Stimulated activated CD8-positive, alpha-beta memory T cell treated with anti-CD3 and anti-CD28 coated beads, Interleukin-12 subunit alpha, Interleukin-12 subunit beta, amount 100 ng/mL, for 1 hour (primary cell): ENCODE data around the gene ANAPC1.
A peak's percentile ranks its signal among the peaks of the same experiment; 100 is the strongest.
"Not testable (repeated sequence)": the region's sequence is repeated elsewhere in the genome, so short reads cannot be mapped to it uniquely, and the experiment has no call there.

Source experiments
- DNase-seq: peaks from one replicate; pipeline ENCODE4 v3.0.0-alpha.2; 2020; ENCODE audit warnings: low read depth

ANAPC1 gene

GRCh38 chr2:111905475-111905869 is 21.5 kb upstream of the ANAPC1 start:
- not testable (repeated sequence) for DNase-seq

DNA sequence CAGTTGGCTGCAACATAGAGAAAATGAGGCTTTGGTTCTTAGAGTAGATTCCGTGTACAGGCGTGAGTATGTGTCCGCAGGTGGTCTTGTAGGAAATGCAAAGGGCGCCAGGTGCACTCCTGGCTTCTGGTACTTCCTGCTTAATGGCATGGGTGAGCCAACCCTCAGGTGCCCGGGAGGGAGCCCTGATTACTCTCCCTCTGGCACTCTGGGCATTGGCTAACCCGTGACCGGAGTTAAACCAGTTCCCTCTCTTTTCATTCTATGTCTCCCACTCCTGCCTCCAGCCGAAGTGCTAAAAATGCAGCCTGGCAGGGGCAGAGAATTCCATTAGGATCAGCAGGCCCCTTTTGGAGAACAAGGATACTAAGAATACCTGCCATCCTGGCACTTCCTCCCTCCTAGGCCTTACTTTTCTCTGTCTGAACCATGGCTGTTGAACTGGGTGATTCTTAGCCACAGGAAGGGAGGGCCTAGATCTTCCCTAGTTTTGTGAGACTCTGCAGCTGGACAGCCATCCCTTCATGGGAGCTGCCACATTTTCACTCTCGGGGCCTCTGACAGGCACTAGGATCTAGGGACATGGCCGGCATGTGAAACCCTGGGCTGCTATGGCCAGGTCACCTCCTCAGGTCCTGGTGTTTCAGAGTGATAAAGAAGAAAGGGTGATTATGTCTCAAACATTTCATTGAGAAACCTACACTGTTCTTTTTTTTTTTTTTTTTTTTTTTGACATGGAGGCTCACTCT is 20.9 kb upstream of the ANAPC1 start:
- DNase-seq, result no peak

DNA sequence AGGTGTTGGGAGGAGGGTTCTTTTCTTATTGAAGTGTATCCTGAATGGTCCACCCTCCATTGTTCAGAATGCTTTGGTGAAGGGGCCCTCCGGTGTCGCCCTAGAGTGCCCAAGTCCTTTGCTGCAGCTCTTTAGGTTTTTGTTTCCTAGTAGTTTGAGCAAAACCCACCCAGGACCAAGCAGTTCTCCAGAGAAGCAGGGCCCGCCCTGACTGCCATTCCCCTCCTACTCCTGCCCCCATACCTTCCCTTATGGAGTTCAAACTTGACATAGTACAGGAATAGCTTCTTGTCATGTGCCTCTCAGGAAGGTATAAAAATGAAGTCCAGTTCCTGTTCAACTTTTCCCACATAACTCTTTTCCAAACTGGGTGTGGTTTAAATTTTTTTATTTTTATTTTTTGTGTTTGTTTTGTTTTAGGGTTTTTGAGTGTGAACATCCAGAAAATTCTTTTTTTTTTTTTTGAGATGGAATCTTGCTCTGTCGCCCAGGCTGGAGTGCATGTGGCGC is 20.0 kb upstream of the ANAPC1 start:
- DNase-seq, result no peak

DNA sequence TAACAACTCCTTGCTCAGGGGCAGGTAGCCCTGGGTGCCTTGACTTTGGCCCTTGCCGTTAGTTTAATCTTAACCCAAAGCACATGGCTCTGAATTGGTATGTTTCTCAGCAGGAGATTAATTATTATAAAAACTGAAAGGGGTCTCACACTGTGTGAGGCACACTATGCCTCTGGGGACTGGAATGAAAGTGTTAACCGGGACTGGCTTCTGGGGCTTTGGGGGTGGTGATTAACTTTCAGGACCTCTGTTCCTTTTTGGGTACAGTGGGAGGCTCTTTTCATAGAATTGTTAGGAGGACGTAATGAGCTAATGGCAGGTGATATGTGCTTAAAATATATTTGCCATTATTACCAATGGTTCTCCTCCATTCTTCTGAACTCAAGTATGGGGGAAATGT is 19.5 kb upstream of the ANAPC1 start:
- no peak for DNase-seq

DNA sequence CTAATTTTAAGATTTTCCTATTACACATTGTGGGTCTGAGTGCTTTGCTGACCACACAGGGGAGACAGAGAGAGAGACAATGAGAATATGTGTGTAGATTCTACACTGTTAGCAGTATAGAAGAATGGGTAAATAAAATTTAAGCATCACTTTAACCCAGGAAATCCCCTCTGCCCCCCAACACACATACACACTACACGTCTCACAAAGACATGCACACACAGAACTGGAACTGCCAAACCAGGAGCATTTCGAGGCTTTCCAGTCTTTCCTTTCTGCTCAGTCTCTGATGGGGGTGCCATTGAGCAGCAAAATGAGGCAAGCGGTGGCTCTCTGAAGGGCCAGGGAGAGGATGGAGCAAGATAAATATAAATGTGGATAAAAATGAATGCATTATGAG is 16.9 kb upstream of the ANAPC1 start:
- DNase-seq, result no peak

GRCh38 chr2:111898703-111899514 is 14.9 kb upstream of the ANAPC1 start:
- DNase-seq, result no peak

DNA sequence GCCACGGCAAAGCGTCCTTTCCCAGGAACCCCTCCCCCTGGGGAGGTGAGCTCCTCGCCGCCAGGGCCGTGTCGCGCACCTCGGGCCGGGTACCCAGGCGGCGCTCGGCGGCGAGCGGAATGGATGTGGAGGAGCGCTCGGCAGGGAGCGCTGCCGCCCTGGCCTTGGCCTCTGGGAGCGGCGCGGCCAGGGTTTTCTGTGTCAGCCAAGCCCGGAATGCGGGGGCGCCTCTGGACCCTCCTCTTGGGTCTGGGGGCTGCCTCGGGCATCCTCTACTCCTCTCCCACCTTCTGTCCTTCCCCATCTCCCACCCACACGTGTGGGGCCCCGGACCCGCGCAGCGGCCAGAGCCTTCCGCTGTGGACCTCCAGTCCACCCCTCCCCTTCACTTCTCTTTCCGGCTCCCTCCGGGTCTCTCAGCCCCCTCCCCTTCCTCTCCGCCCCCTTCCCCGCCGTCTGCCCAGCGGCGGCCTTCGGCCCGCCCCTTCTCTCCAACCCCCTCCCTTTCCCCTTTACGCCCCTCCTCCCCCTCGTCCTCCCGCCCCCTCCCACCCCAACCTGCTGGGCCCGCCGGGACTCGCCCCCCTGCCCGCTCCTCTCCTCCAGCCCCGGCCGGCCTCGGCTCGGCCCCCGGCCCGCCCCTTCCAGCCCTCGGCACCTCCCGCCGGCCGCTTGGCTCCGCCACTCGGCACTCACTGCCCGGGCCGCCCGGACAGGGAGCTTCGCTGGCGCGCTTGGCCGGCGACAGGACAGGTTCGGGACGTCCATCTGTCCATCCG is 14.1 kb upstream of the ANAPC1 start, which contains the start of gene MERTK:
Gene MERTK, plus strand, starts transcription at position 684 of the 779 bp plus-strand sequence. CDS start 129 bp downstream, outside the sequence.
- peak; percentile 24 for DNase-seq

GRCh38 chr2:111897630-111897923 is 13.6 kb upstream of the ANAPC1 start:
- no peak for DNase-seq

DNA sequence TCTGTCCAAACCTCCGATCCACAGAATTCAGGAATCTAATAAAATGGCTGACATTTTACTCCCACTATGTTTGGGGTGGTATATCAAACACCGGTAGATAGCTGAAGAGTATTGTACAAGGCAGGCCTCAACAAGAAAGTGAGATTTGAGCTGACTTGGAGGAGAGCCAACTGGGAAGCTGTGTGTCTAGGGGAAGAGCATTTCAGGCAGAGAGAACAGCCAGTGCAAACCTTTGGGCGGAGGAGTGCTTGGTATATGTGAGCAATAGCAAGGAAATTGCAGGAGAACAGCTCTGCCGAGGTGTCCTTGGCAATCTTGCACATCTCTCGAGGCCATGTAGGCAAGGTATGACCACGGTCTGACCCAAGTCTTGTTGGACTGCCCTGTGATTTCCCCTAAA is 12.6 kb upstream of the ANAPC1 start:
- no peak for DNase-seq

GRCh38 chr2:111896024-111896423 is 12.0 kb upstream of the ANAPC1 start:
- no peak for DNase-seq

DNA sequence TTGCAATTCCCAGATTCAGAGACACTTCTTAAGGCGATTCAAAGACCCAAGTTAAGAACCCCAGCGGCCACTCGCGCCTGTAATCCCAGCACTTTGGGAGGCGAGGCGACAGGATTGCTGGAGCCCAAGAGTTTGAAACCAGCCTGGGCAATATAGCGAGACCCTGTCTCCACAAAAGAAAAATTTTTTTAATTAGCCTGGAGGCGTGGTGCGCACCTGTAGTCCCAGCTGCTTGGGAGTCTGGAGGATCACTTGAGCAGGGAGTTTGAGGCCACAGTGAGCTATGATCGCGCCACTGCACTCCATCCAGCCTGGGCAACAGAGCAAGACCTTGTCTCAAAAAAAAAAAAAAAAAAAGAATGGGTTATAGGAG is 585 bp upstream of the ANAPC1 start:
- no peak for DNase-seq

DNA sequence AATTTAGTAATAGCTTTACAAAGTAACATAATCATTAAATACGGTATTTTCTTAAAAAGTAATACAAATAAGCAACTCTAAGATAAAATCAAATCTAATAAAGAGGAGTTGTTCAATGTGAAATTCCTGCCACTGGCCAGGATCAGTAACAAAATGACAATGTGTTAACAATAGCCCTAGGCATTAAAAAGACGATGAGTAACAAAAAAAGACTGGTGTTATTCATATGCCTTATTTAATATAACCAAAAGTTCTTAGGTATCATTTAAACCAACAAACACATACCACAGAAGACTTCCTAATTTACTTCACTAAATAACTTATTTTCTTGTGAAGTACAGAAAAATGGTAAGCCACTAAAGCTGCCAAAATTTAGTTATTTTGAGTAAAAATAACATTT is 11.2 kb downstream of the ANAPC1 start:
- DNase-seq, result not testable (repeated sequence)

- not testable (repeated sequence) for DNase-seq
These were observed 18.9 kb downstream of the ANAPC1 start for GRCh38 chr2:111865124-111865523.

DNA sequence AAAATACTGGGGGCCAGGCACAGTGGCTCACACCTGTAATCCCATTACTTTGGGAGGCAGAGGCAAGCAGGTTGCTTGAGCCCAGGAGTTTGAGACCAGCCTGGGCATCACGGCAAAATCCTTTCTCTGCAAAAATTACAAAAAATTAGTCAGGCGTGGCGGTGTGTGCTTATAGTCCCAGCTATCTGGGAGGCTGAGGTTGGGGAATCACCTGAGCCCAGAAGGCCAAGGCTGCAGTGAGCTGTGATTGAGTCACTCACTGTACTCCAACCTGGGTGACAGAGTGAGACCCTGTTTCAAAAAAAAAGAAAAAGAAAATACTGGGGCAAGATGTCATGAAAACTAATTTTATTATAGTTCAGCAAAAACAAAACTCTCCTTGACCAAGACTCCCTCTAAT is 24.0 kb downstream of the ANAPC1 start:
- not testable (repeated sequence) for DNase-seq

- DNase-seq, result not testable (repeated sequence)
These were observed 31.4 kb downstream of the ANAPC1 start for GRCh38 chr2:111852544-111852943.

GRCh38 chr2:111850646-111851045 is 33.3 kb downstream of the ANAPC1 start:
- DNase-seq, result not testable (repeated sequence)

GRCh38 chr2:111839625-111840282 is 44.2 kb downstream of the ANAPC1 start:
- DNase-seq, result not testable (repeated sequence)

- not testable (repeated sequence) for DNase-seq
These were observed 45.0 kb downstream of the ANAPC1 start for GRCh38 chr2:111838992-111839391.

DNA sequence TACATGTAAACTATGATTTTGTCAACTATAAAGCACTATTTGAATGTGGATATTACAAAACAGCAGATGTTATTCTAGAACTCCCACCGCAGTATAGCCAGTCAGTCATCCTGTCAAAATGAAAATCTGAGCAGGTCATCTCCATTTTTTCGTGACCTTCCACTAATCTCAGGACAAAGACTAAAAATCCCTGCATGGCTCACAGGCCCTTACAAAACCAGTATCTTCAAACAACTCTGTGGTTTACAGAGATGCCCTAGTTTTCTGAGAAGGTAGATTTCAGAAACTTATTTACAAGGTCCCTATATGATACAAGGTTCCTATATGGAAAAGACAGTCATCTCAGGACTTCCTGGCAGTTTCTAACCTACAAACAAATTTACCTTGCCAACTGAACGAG is 49.8 kb downstream of the ANAPC1 start:
- DNase-seq, result not testable (repeated sequence)

- not testable (repeated sequence) for DNase-seq
These were observed 53.5 kb downstream of the ANAPC1 start for GRCh38 chr2:111830479-111830878.

- DNase-seq, result not testable (repeated sequence)
These were observed 55.7 kb downstream of the ANAPC1 start for GRCh38 chr2:111828217-111828766.
